Left kidney (tissue), 1 donor: ENCODE measurements around the gene AP3B2. TPM values are rescaled to one million over a fixed set of nuclear protein-coding genes. Genes with fewer than 3 reads are reported as not detected.

ENCODE experiments used
- polyA plus RNA-seq: library from polyadenylated mRNA; unstranded; fragments of 120-200 nt; gene quantifications from one replicate; pipeline ENCODE4 v1.2.1, GENCODE V29; 2013; ENCODE audit not compliant: insufficient read length

Gene AP3B2
- polyA plus RNA-seq, 1 donor, result 4.8 TPM

Other genes starting within 250 kb of the AP3B2 start
- gene RPS17, start 169.4 kb downstream of the AP3B2 start, polyA plus RNA-seq, result 1,751 TPM
- gene CPEB1, start 62.5 kb downstream of the AP3B2 start, polyA plus RNA-seq, result 2.2 TPM
- 0.12 TPM for gene FSD2, start 96.2 kb upstream of the AP3B2 start, polyA plus RNA-seq
- gene WHAMM, start 99.8 kb upstream of the AP3B2 start, polyA plus RNA-seq, result 16.1 TPM
- gene HOMER2, start 242.8 kb upstream of the AP3B2 start, polyA plus RNA-seq, result 33.7 TPM